Endothelial cell of umbilical vein (primary cell): Measurements from ENCODE around the gene ARHGAP27. TPM values are rescaled to one million over a fixed set of nuclear protein-coding genes. Genes with fewer than 3 reads are reported as not detected.

Experiments used
- BruUV-seq: library from RNA; stranded (reverse); fragments of 400-500 nt; replicated peaks from 2 replicates; lab custom pipeline; 2021; lab: Mats Ljungman, UMichigan
- CTCF ChIA-PET: fragments of 300-600, 350-600 bp; sonication (Branson Sonifier 250); formaldehyde crosslinking; loops from one replicate; lab custom pipeline; 2021; ENCODE audit warnings: antibody characterized with exemption, inconsistent platforms; lab: Charles Lee
- POLR2A ChIA-PET: fragments of 300-600, 350-600 bp; sonication (Branson Sonifier 250); formaldehyde crosslinking; loops from one replicate; lab custom pipeline; 2021; ENCODE audit warnings: antibody characterized with exemption, inconsistent platforms; lab: Charles Lee
- DNase-seq: peaks from one replicate; pipeline ENCODE4 v3.0.0-alpha.2; 2011; ENCODE audit warnings: low read depth, low spot score
- FAIRE-seq: peaks from 2 replicates; lab custom pipeline; 2011; peaks lifted over from hg19 to GRCh38; lab: Jason Lieb, UNC
- H2AFZ ChIP-seq: 2 replicates; pipeline ENCODE4 v1.6.0; 2012; ENCODE audit warnings: low read depth, low read length, control low read depth, inconsistent platforms
- H3K27ac ChIP-seq: 2 replicates; pipeline ENCODE4 v1.5.1; 2011; ENCODE audit warnings: low read depth, mild to moderate bottlenecking, control low read depth, low read length, moderate library complexity; ENCODE audit not compliant: insufficient read depth
- H3K27me3 ChIP-seq, 2 experiments: 2 replicates each; pipeline versions ENCODE4 v1.6.0 to v1.6.1; 2011; ENCODE audit warnings: low read length in 2 of 2, mixed read lengths in 1 of 2; ENCODE audit not compliant: control insufficient read depth in 2 of 2, insufficient read depth in 2 of 2
- H3K36me3 ChIP-seq, 2 experiments: 2 replicates in 1 of 2; 3 replicates in 1 of 2; pipeline ENCODE4 v1.5.1; 2011; ENCODE audit warnings: low read length in 2 of 2, mild to moderate bottlenecking in 1 of 2, moderate library complexity in 1 of 2; ENCODE audit not compliant: control insufficient read depth in 2 of 2, insufficient read depth in 2 of 2; ENCODE audit errors: extremely low read depth in 1 of 2
- H3K4me1 ChIP-seq: 3 replicates; pipeline ENCODE4 v1.5.1; 2011; ENCODE audit warnings: mild to moderate bottlenecking, low read length; ENCODE audit not compliant: control insufficient read depth, insufficient read depth; ENCODE audit errors: extremely low read depth
- H3K4me2 ChIP-seq: 2 replicates; pipeline ENCODE4 v1.6.1; 2011; ENCODE audit warnings: low read length, control low read depth, mixed read lengths; ENCODE audit not compliant: insufficient read depth
- H3K4me3 ChIP-seq, 3 experiments: fragments of 200-600 bp in 1 of 3; sonication (generic), shearing (Covaris generic) in 1 of 3; replicated peaks in 1 of 3; 2 replicates each; pipeline ENCODE4 v1.5.1; 2011 to 2016; ENCODE audit warnings: control low read depth in 3 of 3, low read length in 3 of 3, mild to moderate bottlenecking in 2 of 3, inconsistent platforms in 1 of 3, low read depth in 1 of 3, moderate library complexity in 1 of 3; ENCODE audit not compliant: insufficient read depth in 1 of 3
- H3K79me2 ChIP-seq: 2 replicates; pipeline ENCODE4 v1.6.0; 2012; ENCODE audit warnings: low read length, inconsistent platforms; ENCODE audit not compliant: control insufficient read depth, insufficient read depth
- H3K9ac ChIP-seq: replicated peaks from 2 replicates; pipeline ENCODE3; 2011; ENCODE audit warnings: low read length, control low read depth; ENCODE audit not compliant: insufficient read depth; ENCODE audit errors: extremely low read depth
- H3K9me1 ChIP-seq: replicated peaks from 3 replicates; pipeline ENCODE4 v1.6.0; 2011; ENCODE audit warnings: mild to moderate bottlenecking, low read length; ENCODE audit not compliant: control insufficient read depth, insufficient read depth; ENCODE audit errors: extremely low read depth
- H3K9me3 ChIP-seq: replicated peaks from 2 replicates; pipeline ENCODE4 v1.5.1; 2012; ENCODE audit warnings: low read length, inconsistent platforms; ENCODE audit not compliant: control insufficient read depth, insufficient read depth
- H4K20me1 ChIP-seq: replicated peaks from 2 replicates; pipeline ENCODE3; 2011; ENCODE audit warnings: mild to moderate bottlenecking, low read length; ENCODE audit not compliant: control insufficient read depth, insufficient read depth; ENCODE audit errors: extremely low read depth
- CTCF ChIP-seq, 2 donors: IDR thresholded peaks; 1 replicate in 1 of 2; 2 replicates in 1 of 2; pipeline ENCODE4 v1.5.1; 2011; ENCODE audit warnings: low read length in 2 of 2, mild to moderate bottlenecking in 2 of 2, moderate library complexity in 2 of 2, control low read depth in 1 of 2, inconsistent platforms in 1 of 2, low read depth in 1 of 2; ENCODE audit not compliant: insufficient read depth in 1 of 2; ENCODE audit errors: extremely low read depth in 1 of 2
- EZH2 ChIP-seq: IDR thresholded peaks from 2 replicates; pipeline ENCODE4 v1.6.1; 2012; ENCODE audit warnings: borderline replicate concordance, low read depth, mild to moderate bottlenecking, moderate library complexity, low read length, inconsistent platforms; ENCODE audit not compliant: severe bottlenecking
- FOS ChIP-seq: IDR thresholded peaks from 2 replicates; pipeline ENCODE4 v1.6.1; 2011; ENCODE audit warnings: mild to moderate bottlenecking, low read length, moderate library complexity, borderline replicate concordance; ENCODE audit not compliant: insufficient read depth
- GATA2 ChIP-seq: IDR thresholded peaks from 2 replicates; pipeline ENCODE4 v1.7.0; 2011; ENCODE audit warnings: low read depth, mild to moderate bottlenecking, moderate library complexity, mixed read lengths, low read length; ENCODE audit not compliant: insufficient read length, insufficient read depth
- JUN ChIP-seq: IDR thresholded peaks from 2 replicates; pipeline ENCODE4 v1.6.1; 2011; ENCODE audit warnings: borderline replicate concordance, low read depth; ENCODE audit not compliant: insufficient read length, insufficient read depth
- MAX ChIP-seq: IDR thresholded peaks from 2 replicates; pipeline ENCODE4 v1.6.1; 2011; ENCODE audit not compliant: insufficient read depth, insufficient read length
- MYC ChIP-seq: IDR thresholded peaks from one replicate; pipeline ENCODE4 v1.6.1; 2011; ENCODE audit warnings: mild to moderate bottlenecking, low read depth, low read length
- POLR2A ChIP-seq: IDR thresholded peaks from 2 replicates; pipeline ENCODE4 v1.6.1; 2012; ENCODE audit warnings: low read depth, mild to moderate bottlenecking, control low read depth, low read length
- POLR2AphosphoS5 ChIP-seq: IDR thresholded peaks from 2 replicates; pipeline ENCODE4 v1.6.1; 2012; ENCODE audit warnings: low read depth, mild to moderate bottlenecking, control low read depth, low read length, moderate library complexity; ENCODE audit not compliant: insufficient read depth
- dilution Hi-C: fragments of 300-500 bp; cut with MboI; formaldehyde crosslinking; loops from one replicate; pipeline ENCODE4 v1.15.0; 2019; ENCODE audit warnings: low sequenced_read_pairs; ENCODE audit not compliant: extremely low pct_ligation_motif_present
- intact Hi-C: fragments of 100-400 bp; cut with micrococcal nuclease; formaldehyde crosslinking; loops from one replicate; pipeline ENCODE4 v1.10.0; 2022
- polyA plus RNA-seq, 4 experiments: library from polyadenylated mRNA; depleted of rRNA in 3 of 4; stranded (reverse) in 3 of 4; unstranded in 1 of 4; fragments of >200 nt; gene quantifications; 2 replicates each; pipeline versions ENCODE4 v1.2.1 to v1.2.3, GENCODE V29; 2011 to 2012; ENCODE audit warnings: missing spikeins in 1 of 4
- total RNA-seq: library from RNA; stranded (reverse); gene quantifications from 2 replicates; pipeline ENCODE4 v1.2.3, GENCODE V29; 2021

The ARHGAP27 gene
- total and polyA plus RNA-seq, 2 donors (not counting 3 experiments of a cell fraction or from before 2014, with no cell fraction given): 21.0 to 47.0 TPM

DNA sequence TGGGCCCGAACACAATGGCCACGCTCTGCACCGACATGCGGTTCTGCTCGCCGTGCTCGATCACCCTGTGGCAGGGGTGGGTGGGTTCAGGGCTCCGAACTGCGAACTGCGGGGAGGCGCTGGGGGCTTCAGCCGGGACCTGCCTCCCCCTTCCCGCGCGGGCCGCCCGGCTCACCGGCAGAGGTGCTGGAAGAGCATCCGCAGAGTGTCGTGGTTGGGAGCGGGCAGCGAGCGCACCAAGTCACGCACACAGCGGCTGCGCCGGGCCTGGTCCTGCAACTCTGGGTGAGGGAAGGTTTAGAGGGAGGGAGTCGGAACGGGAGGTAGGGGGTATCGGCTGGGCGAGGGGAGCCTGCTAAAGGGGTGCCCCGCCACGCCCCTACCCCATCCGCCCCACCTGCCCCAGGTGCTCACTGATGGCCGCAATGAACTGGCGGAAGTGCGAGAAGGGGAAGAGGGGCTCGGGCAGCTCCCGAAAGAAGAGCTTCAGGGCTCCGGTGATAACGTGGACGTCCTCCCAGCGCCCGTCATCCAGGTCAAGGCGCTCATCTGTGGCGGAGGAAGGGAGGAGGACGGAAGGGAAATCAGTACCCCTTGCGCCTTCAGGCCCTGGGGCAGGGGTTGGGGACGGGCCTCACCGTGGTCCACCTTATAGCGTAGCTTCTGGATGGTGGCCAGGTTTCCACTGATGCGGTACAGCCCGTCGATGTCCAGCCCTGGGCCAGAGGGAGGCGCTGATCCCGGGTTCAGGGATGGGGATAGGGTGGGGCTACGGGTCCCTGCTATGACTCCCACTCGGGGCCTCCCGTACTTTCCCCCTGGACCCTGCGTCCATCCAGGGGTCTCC, 36.9 kb downstream of the ARHGAP27 start:
- Histone ChIP-seq H3K27ac (no peak overlapping the region), H3K9me3 (no peaks in the 10 kb centered on the region), H3K4me3 (no peak overlapping the region), H3K4me1 (no peaks in the 10 kb centered on the region), H3K36me3 (peaks cover 0 to 14% of the 10 kb centered on the region in 2 experiments), H3K9ac (no peak overlapping the region), H3K27me3 (no peaks in the 10 kb centered on the region), H2AFZ (peak overlapping the region; percentile 35), H3K79me2 (no peaks in the 10 kb centered on the region), H4K20me1 (no peaks in the 10 kb centered on the region), H3K9me1 (no peaks in the 10 kb centered on the region), H3K4me2 (no peak overlapping the region)
- DNase-seq (no peak), FAIRE-seq (no peak)
- no peak for TF ChIP-seq POLR2A
- TF ChIP-seq EZH2: no peak
- TF ChIP-seq MAX: no peak
- no peak for TF ChIP-seq MYC
- TF ChIP-seq JUN: no peak
- no peak for TF ChIP-seq FOS
- TF ChIP-seq POLR2AphosphoS5: no peak
- no peak for TF ChIP-seq CTCF (IDR thresholded peaks at IDR 0.05; ENCODE audit: extremely low read depth in 1 of 2, insufficient read depth in 1 of 2, low read depth in 1 of 2, low read length in 2 of 2)
- TF ChIP-seq GATA2: no peak
- ChIA-PET CTCF (interaction anchor here (0.6 to 12.8 kb wide), 11 partner anchors 11 to 459 kb away, joined by 3 to 283 read pairs (median 5); no protein-coding TSS in a partner anchor), POLR2A (no interaction called here)
- BruUV-seq: no TSS peak
- dilution Hi-C loops: no loop called here
- intact Hi-C loops: loop anchor here (2.0 to 10.0 kb wide), 2 partner anchors 33 to 439 kb away; no protein-coding TSS in a partner anchor
